Stimulated activated CD4-positive, alpha-beta T cell treated with anti-CD3 and anti-CD28 coated beads, Interleukin-2, amount 100 ng/mL, for 48 hours (primary cell): ENCODE results near the gene RPS24.
A peak's percentile ranks its signal among the peaks of the same experiment; 100 is the strongest.
"Not testable (repeated sequence)": the region's sequence is repeated elsewhere in the genome, so short reads cannot be mapped to it uniquely, and the experiment has no call there.

Experiments
- DNase-seq, 2 donors: peaks; one replicate each; pipeline ENCODE4 v3.0.0-alpha.2; 2020

Gene RPS24

DNA sequence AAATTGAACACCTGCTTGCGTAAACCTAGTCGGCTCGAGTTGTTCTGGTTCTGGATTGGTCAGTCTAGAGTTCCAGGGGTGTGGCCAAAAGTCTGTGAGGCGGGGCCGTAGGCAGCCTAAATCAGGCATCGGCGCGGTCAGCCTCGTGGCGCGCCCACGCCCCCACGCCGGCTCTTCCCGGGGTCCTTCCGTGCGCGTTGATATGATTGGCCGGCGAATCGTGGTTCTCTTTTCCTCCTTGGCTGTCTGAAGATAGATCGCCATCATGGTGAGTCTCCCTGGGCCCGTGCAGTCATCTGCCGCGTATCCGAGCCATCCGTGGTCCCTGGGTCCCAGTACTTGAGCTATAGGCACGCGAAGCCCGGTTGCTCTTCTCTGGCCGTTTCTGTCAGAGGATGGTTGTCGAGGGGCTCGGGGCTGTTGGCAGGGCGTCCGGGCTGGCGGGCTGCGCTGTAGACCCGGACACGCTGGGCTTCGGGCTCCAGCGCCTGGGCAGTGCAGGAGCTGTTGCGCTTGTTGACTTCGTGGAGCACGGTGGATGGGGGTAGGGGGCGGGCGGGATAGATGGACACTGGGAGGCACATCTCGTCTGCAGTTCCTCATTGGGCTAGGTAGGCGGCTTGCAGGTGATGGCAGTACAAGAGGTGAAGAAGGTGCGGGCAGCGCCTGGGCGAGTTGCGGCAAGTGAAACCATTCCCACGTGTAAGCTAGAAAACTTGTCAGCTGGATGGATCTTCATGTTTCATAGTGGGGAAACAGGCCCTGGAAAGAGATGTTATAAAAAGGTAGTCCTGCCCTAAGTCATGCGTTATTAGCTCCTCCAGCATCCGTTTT is at the start of gene RPS24:
RPS24 (plus strand) TSS at position 227 of the 834 bp plus-strand sequence; CDS start at position 266, 39 bp downstream.
- peak; percentile 93 to 94 for DNase-seq

GRCh38 chr10:77984986-77985385 is 48.7 kb upstream of the RPS24 start:
- DNase-seq = no peak

DNA sequence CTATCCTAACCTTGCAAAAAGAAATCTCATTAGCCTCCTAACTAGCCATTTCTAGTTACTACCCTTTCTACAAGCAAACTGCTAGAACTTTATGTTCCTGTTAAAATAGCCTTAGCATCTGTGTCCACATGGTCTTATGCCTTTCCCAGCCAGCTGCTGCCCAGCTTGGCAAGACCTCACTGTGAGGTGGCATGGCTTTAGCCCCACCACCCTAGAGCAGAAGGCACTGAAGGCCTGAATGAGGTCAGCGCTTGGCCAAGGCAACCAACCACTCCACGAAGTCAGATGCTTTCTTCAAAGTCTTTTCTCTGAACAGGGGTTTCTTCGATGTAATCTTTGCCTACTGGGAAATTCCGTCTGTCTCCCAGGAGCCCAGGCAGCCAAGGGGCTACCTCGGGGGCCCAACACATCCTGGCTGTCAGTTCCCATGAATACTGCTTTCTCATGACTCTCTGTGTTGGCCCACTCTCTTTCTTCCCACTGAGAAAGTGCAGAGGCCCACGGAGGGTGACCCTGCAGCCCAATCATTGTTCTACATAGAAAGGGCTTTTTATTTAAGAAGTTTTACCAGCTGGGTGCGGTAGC is 45.9 kb upstream of the RPS24 start:
- DNase-seq = no peak

DNA sequence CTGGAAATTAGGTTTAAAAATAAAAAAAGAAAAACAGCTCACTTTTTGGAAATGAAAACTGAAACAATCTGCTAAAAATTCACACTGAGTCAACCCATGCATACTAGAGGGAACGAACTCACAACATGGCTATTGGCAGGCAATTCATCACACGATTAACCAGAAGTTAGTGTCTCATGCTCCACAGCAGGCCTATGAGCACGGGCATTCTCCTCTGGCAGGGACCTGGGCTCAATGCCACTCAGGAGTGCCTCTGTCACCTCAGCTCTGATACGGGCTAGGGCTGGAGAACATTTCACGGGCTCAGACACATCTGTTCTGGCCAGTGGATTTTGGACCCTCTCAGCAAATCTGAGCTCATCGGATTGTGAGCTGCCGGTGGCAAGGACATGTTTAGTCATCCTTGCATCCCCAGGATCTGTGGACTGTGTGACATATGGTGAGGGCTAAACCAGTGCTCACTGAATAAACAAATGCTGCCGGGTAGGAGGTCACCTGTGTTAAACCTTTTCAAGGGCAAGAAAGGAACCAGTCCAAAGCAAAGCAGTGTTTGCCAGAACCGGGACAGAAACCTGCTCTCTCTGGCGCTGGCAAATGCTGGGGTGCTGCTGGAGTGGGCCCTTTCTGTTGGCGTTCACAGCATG is 44.5 kb upstream of the RPS24 start:
- DNase-seq = no peak

- no peak for DNase-seq
Measured at GRCh38 chr10:77993620-77994019, 40.0 kb upstream of the RPS24 start.

DNA sequence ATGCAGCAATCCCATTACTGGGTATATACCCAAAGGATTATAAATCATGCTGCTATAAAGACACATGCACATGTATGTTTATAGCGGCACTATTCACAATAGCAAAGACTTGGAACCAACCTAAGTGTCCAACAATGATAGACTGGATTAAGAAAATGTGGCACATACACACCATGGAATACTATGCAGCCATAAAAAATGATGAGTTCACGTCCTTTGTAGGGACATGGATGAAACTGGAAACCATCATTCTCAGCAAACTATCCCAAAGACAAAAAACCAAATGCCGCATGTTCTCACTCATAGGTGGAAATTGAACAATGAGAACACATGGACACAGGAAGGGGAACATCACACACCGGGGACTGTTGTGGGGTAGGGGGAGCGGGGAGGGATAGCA is 34.9 kb upstream of the RPS24 start:
- DNase-seq = not testable (repeated sequence)

GRCh38 chr10:78000206-78000605 is 33.5 kb upstream of the RPS24 start:
- DNase-seq = no peak

DNA sequence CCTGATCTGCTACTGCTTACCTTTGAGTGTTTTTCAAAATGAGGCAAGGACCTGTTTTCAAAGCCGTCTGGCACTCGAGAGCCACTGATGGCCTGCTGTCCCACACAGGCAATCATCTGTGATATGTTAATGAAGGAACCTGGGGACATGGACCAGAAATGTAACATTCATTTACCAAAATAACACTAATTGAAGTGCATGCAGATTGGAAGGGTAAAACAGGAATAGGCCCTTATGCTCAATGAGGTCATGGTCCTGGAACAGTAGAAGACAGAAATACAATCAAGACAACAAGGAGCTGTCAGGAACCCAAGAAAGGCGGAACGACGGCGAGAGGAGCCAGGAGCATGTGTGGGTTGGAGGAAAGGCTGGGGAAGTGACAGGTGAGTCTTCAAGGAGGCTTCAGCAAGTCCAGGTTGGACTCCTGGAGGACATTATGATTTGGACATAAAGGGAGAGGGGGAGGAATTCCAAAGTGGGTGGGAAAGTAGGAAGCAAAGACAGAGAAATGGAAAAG is 32.6 kb upstream of the RPS24 start:
- no peak for DNase-seq

DNA sequence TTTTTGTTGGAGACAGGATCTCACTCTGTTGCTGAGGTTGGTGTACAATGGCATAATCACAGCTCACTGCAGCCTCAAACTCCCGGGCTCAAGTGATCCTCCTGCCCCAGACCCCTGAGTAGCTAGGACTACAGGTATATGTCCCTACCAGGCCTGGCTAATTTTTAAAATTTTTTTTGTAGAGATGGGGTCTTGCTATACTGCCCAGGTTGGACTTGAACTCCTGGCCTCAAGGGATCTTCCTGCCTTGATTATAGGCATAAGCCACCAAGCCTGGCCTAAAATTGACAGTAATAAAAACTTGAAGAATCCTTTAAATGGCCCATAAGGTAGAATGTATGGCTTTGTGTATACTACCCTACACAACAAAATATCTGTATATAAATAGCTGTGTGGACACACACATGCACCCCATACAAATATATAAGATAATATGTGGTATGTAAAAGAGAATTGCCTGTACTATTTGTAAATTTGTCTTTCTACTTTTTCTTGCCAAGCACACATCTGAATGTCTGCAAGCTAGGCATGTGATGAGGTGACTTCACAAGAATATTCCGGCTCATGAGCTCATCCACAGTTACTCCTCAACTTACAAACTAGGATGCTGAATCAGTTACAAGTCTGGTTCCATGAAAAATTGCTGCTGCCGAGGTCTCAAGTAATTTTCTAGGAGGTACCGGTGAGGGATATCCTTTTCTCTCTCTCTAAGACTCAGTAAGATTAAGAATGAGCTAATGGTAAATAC is 30.9 kb upstream of the RPS24 start:
- no peak for DNase-seq

DNA sequence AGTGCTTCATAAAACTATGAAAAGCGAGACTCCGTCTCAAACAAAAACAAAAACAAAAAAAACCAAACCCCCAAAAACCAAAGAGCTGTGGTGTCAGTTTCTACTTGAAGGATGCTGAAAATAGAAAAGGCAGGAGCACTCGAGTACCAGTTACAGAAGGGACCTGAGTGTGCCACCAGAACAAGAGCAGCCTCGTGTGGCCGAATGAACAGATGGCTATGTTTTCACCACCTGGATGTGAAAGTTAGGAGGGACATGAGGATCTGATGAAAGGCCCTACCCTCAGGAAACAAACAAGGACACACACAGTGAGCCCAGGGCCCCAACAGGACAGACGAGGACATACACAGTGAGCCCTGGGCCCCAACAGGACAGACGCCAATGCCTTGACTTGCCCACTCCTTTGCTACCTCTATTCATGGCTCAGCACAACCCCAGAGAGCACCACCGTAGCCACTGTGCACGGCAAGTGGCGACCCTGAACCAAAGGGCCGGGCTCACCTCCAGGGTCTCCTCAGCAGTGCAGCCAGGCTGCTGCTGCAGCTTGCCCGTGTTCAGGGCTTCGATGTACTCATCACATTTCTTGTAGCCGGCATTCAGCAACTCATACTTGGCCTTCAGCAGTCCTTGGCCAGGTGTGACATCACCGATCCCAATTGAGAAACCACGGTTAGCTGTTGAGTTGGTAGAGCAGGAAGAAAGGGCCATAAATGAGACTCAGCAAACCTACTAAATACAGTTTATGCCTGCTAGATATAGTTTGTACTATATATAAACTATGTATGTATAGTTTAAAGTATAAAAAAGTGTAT is 29.2 kb upstream of the RPS24 start:
- DNase-seq = no peak

DNA sequence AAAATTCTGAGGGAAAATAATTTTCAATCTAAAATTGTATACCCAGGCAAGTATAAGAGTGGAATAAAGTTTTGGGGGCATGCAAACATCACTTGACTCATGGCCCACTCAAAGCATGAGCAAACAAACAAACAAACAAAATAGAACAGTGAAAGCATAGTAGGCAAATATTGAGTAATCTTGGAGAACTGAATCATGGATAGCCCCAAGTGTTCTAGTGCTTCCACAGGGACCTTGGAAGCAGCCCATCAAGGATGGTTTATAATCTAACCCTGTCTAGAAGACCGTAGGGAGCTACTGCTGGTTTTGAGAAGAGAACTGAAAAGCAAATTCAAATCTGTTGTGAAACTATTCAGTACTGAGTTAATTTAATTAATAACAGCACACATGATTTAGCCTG is 26.5 kb upstream of the RPS24 start:
- no peak for DNase-seq

DNA sequence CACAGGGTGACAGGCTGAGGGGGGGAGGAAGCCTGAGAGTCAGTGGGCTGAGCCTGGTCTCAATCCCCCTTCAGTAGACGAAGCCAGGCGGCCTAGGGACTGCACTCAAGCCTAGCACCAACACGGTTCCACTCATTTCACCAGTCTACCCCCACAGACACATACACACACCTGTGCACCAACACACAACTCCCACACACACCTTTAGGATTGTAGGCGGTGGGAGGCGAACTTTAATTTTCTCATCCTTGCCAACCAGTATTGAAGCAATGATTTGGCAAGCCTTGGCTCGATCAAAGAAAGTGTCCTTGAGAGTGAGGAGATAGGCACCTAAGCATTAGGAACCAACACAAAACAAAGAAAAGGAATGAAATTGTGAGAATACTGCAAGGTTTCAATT is 24.0 kb upstream of the RPS24 start:
- no peak for DNase-seq

DNA sequence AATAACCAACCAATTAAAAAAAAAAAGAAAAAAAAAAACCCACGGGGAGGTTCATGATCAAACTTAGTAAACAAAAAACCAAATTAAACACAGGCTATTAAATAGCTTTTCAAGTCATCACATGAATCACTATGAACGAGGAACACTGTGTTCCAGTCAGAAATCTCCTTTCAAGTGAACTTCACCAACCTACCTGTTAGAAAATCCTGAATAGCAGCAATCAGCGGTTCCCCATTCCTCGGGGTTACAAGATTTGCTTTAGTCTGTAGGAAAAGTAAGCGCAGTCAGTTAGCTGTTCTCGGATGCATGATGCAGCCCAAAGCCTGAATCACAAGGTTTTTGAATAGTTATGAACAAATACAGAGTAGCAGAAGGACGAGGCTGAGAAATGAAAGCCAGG is 23.4 kb upstream of the RPS24 start:
- DNase-seq = no peak

DNA sequence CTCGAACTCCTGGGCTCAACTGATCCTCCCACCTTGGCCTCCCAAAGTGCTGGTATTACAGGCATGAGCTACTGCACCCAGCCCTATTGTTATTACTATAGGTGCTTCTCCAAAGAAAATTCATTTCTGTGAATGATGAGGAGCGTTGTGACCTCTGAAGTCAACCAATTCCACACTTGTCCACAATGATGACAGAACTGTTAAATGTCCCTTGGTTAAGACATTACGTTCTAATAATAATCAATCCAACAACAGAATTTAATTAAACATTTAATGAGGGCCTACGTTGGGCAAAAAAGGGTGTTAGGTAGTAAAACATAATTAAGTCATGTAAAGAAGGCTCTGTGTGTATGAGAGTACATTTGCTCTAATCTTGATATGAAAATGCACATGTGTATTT is 22.6 kb upstream of the RPS24 start:
- DNase-seq = no peak

GRCh38 chr10:78013564-78013963 is 20.1 kb upstream of the RPS24 start:
- DNase-seq = no peak

GRCh38 chr10:78015546-78015945 is 18.1 kb upstream of the RPS24 start:
- no peak for DNase-seq

DNA sequence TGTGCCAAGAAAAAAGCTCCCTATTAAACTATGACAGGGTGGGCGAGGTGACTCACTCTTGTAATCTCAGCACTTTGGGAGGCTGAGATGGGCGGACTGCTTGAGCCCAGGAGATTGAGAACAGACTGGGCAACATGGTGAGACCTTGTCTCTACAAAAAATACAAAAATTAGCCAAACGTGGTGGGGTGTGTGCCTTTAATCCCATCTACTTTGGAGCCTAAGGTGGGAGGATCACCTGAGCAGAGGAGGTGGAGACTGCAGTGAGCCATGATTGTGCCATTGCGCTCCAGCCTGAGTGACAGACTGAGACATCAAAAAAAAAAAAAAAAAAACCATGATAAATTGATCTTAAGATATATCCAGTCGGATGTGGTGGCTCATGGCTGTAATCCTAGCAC is 15.8 kb upstream of the RPS24 start:
- no peak for DNase-seq

GRCh38 chr10:78019264-78019663 is 14.4 kb upstream of the RPS24 start:
- DNase-seq = no peak

GRCh38 chr10:78021201-78021600 is 12.5 kb upstream of the RPS24 start:
- no peak for DNase-seq

DNA sequence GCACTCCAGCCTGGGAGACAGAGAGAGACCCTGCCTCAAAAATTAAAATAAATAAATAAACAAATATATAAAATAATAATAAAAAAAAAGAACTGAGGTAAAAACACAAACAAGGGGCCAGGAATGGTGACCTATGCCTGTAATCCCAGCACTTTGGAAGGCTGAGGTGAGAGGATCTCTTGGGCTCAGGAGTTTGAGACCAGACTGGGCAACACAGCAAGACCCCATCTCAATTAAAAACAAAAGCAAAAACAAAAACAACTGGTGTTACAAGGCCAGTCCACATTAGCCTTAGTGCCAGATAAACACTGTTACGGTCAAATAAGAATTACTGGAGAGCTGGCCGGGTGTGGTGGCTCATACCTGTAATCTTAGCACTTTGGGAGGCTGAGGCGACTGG is 9.9 kb upstream of the RPS24 start:
- DNase-seq = no peak

DNA sequence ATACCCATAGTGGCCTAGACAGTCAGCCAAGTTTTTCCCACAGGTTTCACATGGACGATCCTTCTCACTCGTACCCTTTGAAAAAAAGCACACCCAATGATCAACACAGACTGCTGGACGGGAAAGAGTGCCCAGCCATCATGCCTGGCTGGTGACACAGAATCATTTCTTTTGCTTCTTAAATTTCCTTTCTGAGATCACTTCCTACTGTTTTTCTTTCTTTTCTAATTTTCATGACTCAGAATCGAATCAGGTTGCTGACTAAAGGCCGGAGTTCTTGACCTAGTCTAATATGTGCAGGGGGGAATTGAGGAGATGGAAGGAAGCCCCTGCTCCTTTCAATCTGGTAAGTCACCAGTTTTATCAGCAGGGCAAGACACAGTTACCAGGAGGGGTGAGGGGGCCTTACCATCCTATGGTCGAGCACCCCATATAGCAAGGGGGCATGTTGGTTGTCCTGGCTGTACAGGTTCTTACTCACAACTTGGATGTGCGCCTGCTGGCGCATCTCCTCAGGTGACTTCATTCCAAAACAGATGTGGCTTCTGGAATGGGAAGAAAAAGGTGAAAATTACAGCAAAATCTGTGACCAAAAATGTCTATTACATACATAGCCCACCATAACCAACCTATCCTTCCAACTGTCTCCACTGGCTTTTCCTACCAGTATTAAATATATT is 7.8 kb upstream of the RPS24 start:
- no peak for DNase-seq
